ENCODE data around the gene MPEG1. TPM values are rescaled to one million over a fixed set of nuclear protein-coding genes. Genes with fewer than 3 reads are reported as not detected.

Gene MPEG1
- polyA plus RNA-seq, 2 of the 4 experiments (the other 2 are of a cell fraction), result not detected

- Histone ChIP-seq H3K27ac (no peak overlapping the region), H3K4me1 (peaks cover 18% of the 10 kb centered on the region), H3K4me2 (no peak overlapping the region), H3K4me3 (no peak overlapping the region), H3K9me3 (no peaks in the 10 kb centered on the region)
- FAIRE-seq (no peak), ATAC-seq (no peak), DNase-seq (ENCODE audit: low read depth in 1 of 2, low spot score in 1 of 2) (no peak)
- ChIA-PET POLR2A (no interaction called here), CTCF (interaction anchor here (1.6 to 7.7 kb wide), 2 partner anchors 38 to 52 kb away, joined by 3 to 33 read pairs; partner anchors contain the start of gene DTX4)
- WGBS (ENCODE audit: missing lambda C conversion rate), result 19% methylated on average over 2 of the region's 2 CpGs
- TF ChIP-seq ZNF302 (CRISPR knock-in tag; IDR thresholded peaks at IDR 0.05) (no peak), BHLHE40 (IDR thresholded peaks at IDR 0.05; ENCODE audit: low read depth, low read length) (no peak), ESRRA (IDR thresholded peaks at IDR 0.05; ENCODE audit: borderline replicate concordance, low read length) (no peak), MAZ (IDR thresholded peaks at IDR 0.05; ENCODE audit: borderline replicate concordance, low read depth, low read length) (no peak), ZC3H11A (IDR thresholded peaks at IDR 0.05) (no peak), MAX (IDR thresholded peaks at IDR 0.05) (no peak), SMC3 (IDR thresholded peaks at IDR 0.05) (no peak), CHD4 (IDR thresholded peaks at IDR 0.05; ENCODE audit: borderline replicate concordance) (no peak), HES2 (IDR thresholded peaks at IDR 0.05) (no peak), CTCF (IDR thresholded peaks at IDR 0.05) (no peak), NFE2L2 (conservative IDR thresholded peaks at IDR 0.05; ENCODE audit: low read length) (no peak), EHF (CRISPR knock-in tag; IDR thresholded peaks at IDR 0.05) (no peak), REST (IDR thresholded peaks at IDR 0.05) (no peak), FOSB (CRISPR knock-in tag; IDR thresholded peaks at IDR 0.05) (no peak), NR3C1 (IDR thresholded peaks at IDR 0.05) (no peak), GATA3 (IDR thresholded peaks at IDR 0.05; ENCODE audit: borderline replicate concordance) (no peak), KDM1A (IDR thresholded peaks at IDR 0.05; ENCODE audit: low read depth) (no peak)
These were observed 10.9 kb upstream of the MPEG1 start for GRCh38 chr11:59223611-59224010.

GRCh38 chr11:59223177-59223576 is 10.4 kb upstream of the MPEG1 start:
- CTCF ChIA-PET, result interaction anchor here (0.7 to 7.7 kb wide), 5 partner anchors 17 to 87 kb away, joined by 3 to 33 read pairs (median 5); partner anchors contain the start of gene DTX4
- no peak for TF ChIP-seq POLR2A (IDR thresholded peaks at IDR 0.05; ENCODE audit: low read length)
- no peak for TF ChIP-seq HES2 (IDR thresholded peaks at IDR 0.05)
- no peak for TF ChIP-seq HOXA7 (CRISPR knock-in tag; IDR thresholded peaks at IDR 0.05)
- TF ChIP-seq FOSB (CRISPR knock-in tag; IDR thresholded peaks at IDR 0.05), result no peak
- TF ChIP-seq CBX8 (IDR thresholded peaks at IDR 0.05), result no peak
- TF ChIP-seq ZSCAN20 (CRISPR knock-in tag; IDR thresholded peaks at IDR 0.05), result no peak
- no peak for TF ChIP-seq RCOR1 (IDR thresholded peaks at IDR 0.05; ENCODE audit: low read depth, low read length)
- TF ChIP-seq MYC (IDR thresholded peaks at IDR 0.05; ENCODE audit: borderline replicate concordance, low read length), result no peak
- no peak for TF ChIP-seq ATOH8 (CRISPR knock-in tag; IDR thresholded peaks at IDR 0.05; ENCODE audit: low read depth)
- TF ChIP-seq KDM5A (IDR thresholded peaks at IDR 0.05), result no peak
- no peak for TF ChIP-seq ZNF302 (CRISPR knock-in tag; IDR thresholded peaks at IDR 0.05)
- TF ChIP-seq CEBPB (IDR thresholded peaks at IDR 0.05), result no peak
- Histone ChIP-seq H3K4me3 (no peak overlapping the region), H3K9me3 (no peaks in the 10 kb centered on the region), H3K4me1 (peaks cover 18% of the 10 kb centered on the region), H3K4me2 (no peak overlapping the region), H3K27ac (no peak overlapping the region)
- POLR2A ChIA-PET, result no interaction called here
- 92% methylated on average over 1 of the region's 1 CpG for WGBS (ENCODE audit: missing lambda C conversion rate)
- FAIRE-seq (no peak), ATAC-seq (no peak), DNase-seq (ENCODE audit: low read depth in 1 of 2, low spot score in 1 of 2) (no peak)
